Activated CD8-positive, alpha-beta memory T cell treated with anti-CD3 and anti-CD28 coated beads, Interleukin-2, amount 50 U/mL, for 4 hours (primary cell): ENCODE measurements around the gene NHS.

Experiments
- DNase-seq: peaks from one replicate; pipeline ENCODE4 v3.0.0-alpha.2; 2020

Gene NHS

DNA sequence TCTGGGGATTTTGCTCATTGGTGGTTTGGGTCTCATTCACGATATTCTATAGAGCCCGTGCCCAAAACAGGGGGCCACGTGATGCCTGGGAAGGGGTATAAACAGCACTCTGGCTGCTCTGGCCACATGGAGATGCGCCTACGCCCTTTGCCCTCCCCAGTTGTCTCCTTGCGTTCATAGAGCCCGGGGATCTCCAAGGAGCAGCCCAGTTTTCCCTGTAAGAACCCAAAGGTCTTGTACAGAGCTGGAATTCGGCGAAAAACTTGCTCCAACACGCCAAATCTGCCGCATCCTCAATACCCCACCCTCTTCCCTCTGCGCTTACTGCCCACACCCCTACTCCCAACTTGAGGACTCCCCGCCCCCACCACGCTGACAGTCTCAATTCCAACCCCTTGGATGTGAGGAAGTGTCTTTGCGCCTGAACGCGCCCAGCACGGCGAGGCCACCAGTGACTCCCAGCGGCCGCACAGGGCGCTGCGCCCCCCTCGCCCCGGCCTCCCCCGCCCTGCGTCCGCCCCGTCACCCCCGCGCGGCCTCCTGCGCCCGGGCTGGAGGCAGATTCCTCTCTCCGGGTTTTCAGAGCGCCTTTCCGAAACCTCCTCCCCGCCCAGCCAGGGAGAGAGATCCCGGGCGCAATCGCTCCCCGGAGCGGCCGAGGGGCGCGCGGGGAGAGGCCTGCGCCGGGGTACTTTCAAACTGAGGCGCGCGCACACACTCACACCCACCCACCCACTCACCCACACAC lies at the start of gene NHS:
TSS of gene NHS (plus strand) at position 582 of the 748 bp plus-strand sequence. CDS start 558 bp downstream, outside the sequence.
- DNase-seq = no peak

GRCh38 chrX:17328837-17329236 lies 46.2 kb upstream of the NHS start:
- DNase-seq = no peak

DNA sequence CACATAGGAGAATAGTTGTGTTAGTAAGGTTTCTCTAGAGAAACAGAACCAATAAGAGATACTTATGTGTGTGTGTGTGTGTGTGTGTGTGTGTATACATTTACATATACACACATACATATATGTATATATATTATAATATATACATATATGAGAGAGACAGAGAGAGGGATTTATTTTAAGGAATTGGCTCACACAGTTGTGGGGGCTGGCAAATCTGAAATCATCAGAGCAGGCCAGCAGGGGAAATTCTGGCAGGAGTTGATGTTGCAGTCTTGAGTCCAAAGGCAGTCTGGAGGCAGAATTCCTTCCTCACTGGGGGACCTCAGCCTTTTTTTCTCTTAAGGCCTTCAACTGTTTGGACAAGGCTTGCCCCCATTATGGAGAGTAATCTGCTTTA lies 38.6 kb upstream of the NHS start:
- DNase-seq = no peak

GRCh38 chrX:17355976-17356375 lies 19.0 kb upstream of the NHS start:
- DNase-seq = no peak

GRCh38 chrX:17359500-17359899 lies 15.5 kb upstream of the NHS start:
- DNase-seq = no peak

DNA sequence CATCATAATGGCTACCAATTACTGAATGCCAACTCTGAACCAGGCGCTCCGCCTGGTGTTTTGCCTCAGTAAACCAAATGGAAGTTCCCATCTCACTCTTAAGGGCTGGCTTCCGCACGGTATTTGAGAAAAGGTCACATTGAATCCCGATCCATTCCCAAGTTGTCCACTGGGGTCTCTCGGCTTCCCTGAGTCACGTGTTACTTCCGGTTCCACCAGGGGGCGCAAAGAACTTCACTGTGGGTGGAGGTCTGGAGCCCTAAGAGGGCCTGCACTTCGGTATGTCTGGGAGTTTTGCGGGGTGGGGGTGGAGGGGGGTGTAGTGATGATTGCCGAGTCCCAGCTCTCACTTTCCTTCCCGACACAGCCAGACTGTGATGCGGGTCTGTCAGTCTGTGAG lies 13.4 kb upstream of the NHS start:
- no peak for DNase-seq

DNA sequence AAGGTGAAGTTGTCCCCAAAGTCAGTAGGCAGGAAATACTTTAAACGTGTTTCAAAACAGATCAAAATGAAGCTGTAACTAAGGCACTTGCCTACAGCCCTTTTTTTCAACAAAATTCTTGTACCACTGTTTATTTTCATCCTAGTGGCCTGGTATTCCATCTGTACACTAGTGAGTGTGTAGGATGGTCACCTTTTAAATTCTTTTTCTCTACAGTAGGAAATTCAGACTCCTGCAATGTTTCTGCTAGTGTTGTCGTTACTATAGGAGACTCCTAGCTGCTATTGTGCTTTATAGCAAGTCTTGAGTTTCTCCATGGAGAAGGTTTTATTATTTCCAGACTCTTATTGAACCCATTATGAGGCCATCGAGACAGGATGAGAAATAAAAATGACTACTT lies 7.0 kb upstream of the NHS start:
- no peak for DNase-seq

- DNase-seq = no peak
Observed at GRCh38 chrX:17369309-17369708, 5.7 kb upstream of the NHS start.

DNA sequence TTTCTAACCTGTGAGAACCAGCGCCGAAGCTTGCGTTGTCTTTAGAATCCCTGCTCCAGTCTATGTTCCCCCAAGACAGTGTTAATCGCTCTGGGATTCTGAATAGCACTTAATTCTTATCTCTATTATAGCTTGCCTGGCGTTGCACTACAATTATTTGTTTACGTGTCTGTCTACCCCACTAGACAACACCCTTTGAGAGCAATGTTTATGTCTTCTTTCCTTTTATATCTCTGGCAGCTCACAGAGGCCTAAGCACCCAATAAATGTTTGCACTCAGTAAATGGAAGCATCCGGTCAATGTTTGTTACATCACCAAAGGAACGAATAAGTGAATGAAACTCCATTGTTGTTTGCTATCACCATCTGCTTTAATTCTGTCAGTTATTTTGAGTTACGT lies 4.8 kb upstream of the NHS start:
- no peak for DNase-seq

DNA sequence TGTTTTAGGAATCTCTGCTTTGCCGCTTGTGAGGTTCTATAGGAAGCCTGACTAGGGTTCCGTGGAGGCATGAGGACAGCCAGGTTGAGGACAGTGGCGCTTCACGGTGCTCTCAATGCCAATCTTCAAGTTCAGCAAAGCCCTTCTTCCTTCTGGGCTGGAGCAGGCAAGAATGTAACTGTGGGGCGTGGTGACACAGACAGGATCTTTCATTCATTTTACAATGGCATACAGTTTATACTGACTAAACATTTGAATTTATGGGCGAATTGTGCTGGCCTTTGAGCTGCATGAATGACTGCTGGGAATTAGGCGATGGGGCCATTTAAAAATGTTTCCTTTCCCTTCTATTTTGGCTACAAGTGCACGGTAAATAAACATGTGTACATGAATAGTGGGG lies 2.9 kb upstream of the NHS start:
- no peak for DNase-seq

GRCh38 chrX:17373337-17373736 lies 1.7 kb upstream of the NHS start:
- no peak for DNase-seq

- DNase-seq = no peak
Observed at GRCh38 chrX:17375367-17375636, 302 bp downstream of the NHS start.

GRCh38 chrX:17375637-17376430 lies 834 bp downstream of the NHS start:
- DNase-seq = no peak

DNA sequence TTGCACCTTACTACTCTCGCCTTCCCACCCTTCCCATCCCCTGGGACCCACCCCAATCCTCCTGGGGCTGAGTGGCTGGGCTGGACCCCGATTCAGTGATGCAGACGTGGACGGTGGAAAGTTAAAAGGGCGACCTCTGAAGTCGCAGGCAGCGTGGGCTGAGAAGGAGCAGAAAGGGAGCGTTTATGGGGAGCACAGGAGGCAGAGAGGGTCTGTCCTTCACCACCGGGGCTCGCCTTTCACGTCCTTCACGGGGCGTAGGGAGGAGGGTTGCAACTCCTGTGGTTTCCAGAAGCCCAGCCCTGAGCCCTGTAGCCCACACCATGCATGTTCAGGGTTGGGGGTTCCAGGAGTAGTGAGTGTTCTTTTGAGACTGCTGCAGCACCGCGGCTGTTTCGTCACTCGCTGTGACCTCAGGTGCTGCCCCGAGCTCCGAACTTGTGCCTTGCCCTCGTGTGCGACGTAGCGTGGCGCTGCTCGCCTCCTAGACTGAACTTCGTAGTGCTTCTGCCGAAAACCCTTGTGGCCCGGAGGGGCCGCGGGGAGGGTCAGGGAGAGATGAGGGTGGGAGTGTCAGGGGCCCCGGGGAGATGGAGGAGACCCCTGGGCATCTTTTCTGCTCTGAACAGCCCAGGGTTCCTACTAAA lies 1.6 kb downstream of the NHS start:
- no peak for DNase-seq

- DNase-seq = no peak
Observed at GRCh38 chrX:17377091-17377717, 2.2 kb downstream of the NHS start.

- no peak for DNase-seq
Observed at GRCh38 chrX:17377795-17378194, 2.8 kb downstream of the NHS start.

GRCh38 chrX:17380221-17380620 lies 5.2 kb downstream of the NHS start:
- DNase-seq = no peak

GRCh38 chrX:17390419-17390850 lies 15.4 kb downstream of the NHS start:
- no peak for DNase-seq

- DNase-seq = no peak
Observed at GRCh38 chrX:17395154-17395553, 20.2 kb downstream of the NHS start.

- no peak for DNase-seq
Observed at GRCh38 chrX:17397074-17397473, 22.1 kb downstream of the NHS start.

DNA sequence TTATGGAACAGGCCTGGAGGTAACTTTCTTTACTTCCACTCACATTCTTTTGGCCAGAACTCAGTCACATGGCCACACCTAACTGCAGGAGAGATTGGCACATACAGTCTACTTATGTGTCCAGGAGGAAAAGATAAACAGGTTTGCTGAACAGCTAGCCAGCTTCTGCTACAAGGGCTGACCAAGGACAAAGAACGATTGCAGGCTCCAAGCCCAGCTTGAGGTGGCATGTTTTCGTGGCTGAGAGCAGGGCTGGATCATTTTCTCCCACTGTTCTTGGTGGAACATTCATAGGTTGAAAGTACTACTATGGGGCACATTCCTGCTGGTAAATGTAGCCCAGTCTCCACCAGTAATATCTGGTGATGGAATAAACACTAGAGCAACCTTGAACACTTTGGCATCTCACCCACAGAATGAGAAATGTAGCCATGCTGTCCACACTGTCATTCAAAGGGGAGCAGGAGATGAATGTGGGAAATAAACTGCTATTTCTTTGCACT lies 28.2 kb downstream of the NHS start:
- DNase-seq = no peak

- no peak for DNase-seq
Observed at GRCh38 chrX:17403972-17404371, 29.0 kb downstream of the NHS start.

DNA sequence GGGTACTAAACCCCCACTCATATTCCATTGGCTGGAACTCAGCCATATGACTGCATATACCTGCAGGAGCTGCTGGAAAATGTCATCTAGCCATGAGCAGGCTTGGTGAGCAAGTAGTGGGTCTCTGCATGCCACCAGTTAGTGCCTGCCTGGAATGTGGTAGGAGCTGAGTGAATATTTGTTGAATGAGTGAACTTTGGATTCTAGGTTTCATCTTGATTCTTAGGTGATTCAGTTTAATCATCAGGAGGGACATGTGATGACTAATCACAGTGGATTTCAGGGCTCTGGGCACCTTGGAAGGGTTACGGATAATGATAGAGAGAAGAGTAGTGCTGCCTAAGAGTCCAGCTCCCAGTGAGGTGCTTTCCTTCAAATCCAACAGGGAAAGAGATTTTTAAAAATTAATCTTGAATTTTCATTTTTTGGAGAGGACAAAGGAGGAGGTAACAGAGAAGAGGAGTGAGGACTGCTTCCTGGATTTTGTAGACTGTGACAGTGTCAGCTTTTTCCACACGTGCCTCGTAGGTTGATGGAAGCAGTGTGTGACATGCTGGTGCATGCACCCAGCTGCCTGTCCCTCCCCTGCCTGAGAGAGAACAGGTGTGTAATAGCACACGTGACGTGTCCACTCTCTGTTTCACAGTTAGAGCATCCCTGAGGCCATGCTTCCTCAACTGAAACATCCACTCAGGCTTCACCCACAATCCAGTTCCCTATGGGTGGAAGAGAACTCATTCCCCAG lies 30.4 kb downstream of the NHS start:
- no peak for DNase-seq
